Measurements from ENCODE around the gene STIP1.

GRCh38 chr11:64180891-64181290 lies 5.1 kb upstream of the STIP1 start:
- no peak for TF ChIP-seq CTCF (IDR thresholded peaks at IDR 0.05 in 8 of 11, conservative IDR thresholded peaks at IDR 0.05 in 3 of 11)
- TF ChIP-seq POLR2A (IDR thresholded peaks at IDR 0.05) = no peak
- no peak for TF ChIP-seq POLR2AphosphoS5 (IDR thresholded peaks at IDR 0.05)
